Astrocyte (in vitro differentiated cells and primary cell): ENCODE data around the gene RTKN2.

Experiments
- EZH2 ChIP-seq: IDR thresholded peaks from 2 replicates; pipeline ENCODE4 v1.6.1; 2012; ENCODE audit warnings: mild to moderate bottlenecking, low read length, inconsistent platforms; ENCODE audit not compliant: insufficient read depth
- TF ChIP-seq, protein P1 (sequence below): IDR thresholded peaks from 2 replicates; pipeline ENCODE4 v1.5.1; 2011; ENCODE audit warnings: low read depth, mild to moderate bottlenecking, inconsistent platforms, low read length, moderate library complexity; ENCODE audit not compliant: insufficient read depth

DNA sequence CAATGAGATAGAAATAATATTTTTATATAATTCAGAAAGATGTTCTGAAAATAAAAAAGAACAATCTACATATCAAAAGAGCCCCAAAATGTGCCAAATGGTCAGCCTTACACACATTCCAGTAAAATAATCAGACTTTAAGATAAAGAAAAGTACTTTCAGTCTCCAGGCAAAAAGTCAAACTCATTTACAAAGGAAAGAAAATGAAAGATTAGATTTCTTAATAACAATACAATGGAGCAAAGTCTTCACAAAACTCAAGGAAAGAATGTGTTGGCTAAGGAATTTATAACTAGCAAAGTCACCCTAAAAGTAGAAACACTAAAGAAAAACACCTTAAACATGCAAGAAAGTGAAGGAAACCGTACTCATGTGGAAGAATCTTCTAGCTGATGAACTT is 16.6 kb downstream of the RTKN2 start:
- TF ChIP-seq, protein P1, sequence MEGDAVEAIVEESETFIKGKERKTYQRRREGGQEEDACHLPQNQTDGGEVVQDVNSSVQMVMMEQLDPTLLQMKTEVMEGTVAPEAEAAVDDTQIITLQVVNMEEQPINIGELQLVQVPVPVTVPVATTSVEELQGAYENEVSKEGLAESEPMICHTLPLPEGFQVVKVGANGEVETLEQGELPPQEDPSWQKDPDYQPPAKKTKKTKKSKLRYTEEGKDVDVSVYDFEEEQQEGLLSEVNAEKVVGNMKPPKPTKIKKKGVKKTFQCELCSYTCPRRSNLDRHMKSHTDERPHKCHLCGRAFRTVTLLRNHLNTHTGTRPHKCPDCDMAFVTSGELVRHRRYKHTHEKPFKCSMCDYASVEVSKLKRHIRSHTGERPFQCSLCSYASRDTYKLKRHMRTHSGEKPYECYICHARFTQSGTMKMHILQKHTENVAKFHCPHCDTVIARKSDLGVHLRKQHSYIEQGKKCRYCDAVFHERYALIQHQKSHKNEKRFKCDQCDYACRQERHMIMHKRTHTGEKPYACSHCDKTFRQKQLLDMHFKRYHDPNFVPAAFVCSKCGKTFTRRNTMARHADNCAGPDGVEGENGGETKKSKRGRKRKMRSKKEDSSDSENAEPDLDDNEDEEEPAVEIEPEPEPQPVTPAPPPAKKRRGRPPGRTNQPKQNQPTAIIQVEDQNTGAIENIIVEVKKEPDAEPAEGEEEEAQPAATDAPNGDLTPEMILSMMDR, result no peak
- TF ChIP-seq EZH2, result no peak
